Neuronal stem cell (in vitro differentiated cells): ENCODE results near the gene C11orf21.

Experiments used
- DNase-seq: peaks from one replicate; pipeline ENCODE4 v3.0.0-alpha.2; 2013; ENCODE audit warnings: low spot score
- H2AFZ ChIP-seq: one replicate; pipeline ENCODE4 v1.6.1; 2013; ENCODE audit warnings: mild to moderate bottlenecking, low read length, inconsistent platforms
- H2AK5ac ChIP-seq: 2 replicates; pipeline ENCODE4 v1.6.1; 2013; ENCODE audit warnings: low read depth, mild to moderate bottlenecking, inconsistent platforms, low read length, moderate library complexity, mixed read lengths
- H2BK120ac ChIP-seq: 2 replicates; pipeline ENCODE4 v1.6.1; 2013; ENCODE audit warnings: low read depth, mild to moderate bottlenecking, inconsistent platforms, low read length, moderate library complexity, mixed read lengths
- H2BK12ac ChIP-seq: one replicate; pipeline ENCODE4 v1.6.1; 2013; ENCODE audit warnings: low read length, inconsistent platforms
- H2BK15ac ChIP-seq: 2 replicates; pipeline ENCODE4 v1.6.1; 2013; ENCODE audit warnings: mild to moderate bottlenecking, low read length, inconsistent platforms, mixed read lengths
- H2BK5ac ChIP-seq: one replicate; pipeline ENCODE4 v1.6.1; 2013; ENCODE audit warnings: inconsistent platforms, mild to moderate bottlenecking, low read length, moderate library complexity
- H3K14ac ChIP-seq: one replicate; pipeline ENCODE4 v1.6.1; 2013; ENCODE audit warnings: low read length, inconsistent platforms
- H3K18ac ChIP-seq: 2 replicates; pipeline ENCODE4 v1.6.1; 2013; ENCODE audit warnings: low read length, inconsistent platforms
- H3K23ac ChIP-seq: 2 replicates; pipeline ENCODE4 v1.6.1; 2013; ENCODE audit warnings: low read depth, mild to moderate bottlenecking, mixed read lengths, low read length, inconsistent platforms; ENCODE audit not compliant: poor library complexity
- H3K27ac ChIP-seq: replicated peaks from 3 replicates; pipeline ENCODE4 v1.5.1; 2013; ENCODE audit warnings: low read length, inconsistent platforms
- H3K27me3 ChIP-seq, 3 experiments: 2 replicates each; pipeline ENCODE4 v1.6.1; 2013; ENCODE audit warnings: low read length in 3 of 3, mild to moderate bottlenecking in 2 of 3, inconsistent platforms in 1 of 3, low read depth in 1 of 3, mixed read lengths in 1 of 3, moderate library complexity in 1 of 3; ENCODE audit not compliant: control insufficient read depth in 3 of 3, insufficient read depth in 3 of 3
- H3K36me3 ChIP-seq, 2 donors: replicated peaks in 1 of 2; 2 replicates each; pipeline ENCODE4 v1.6.1; 2013; ENCODE audit warnings: low read length in 2 of 2; ENCODE audit not compliant: control insufficient read depth in 2 of 2, insufficient read depth in 2 of 2
- H3K4ac ChIP-seq: 2 replicates; pipeline ENCODE4 v1.6.1; 2013; ENCODE audit warnings: inconsistent platforms, mild to moderate bottlenecking, low read length, moderate library complexity
- H3K4me1 ChIP-seq, 2 donors: 1 replicate in 1 of 2; 2 replicates in 1 of 2; pipeline ENCODE4 v1.6.1; 2013; ENCODE audit warnings: low read length in 2 of 2, low read depth in 1 of 2; ENCODE audit not compliant: control insufficient read depth in 2 of 2, insufficient read depth in 1 of 2
- H3K4me2 ChIP-seq: one replicate; pipeline ENCODE4 v1.6.1; 2013; ENCODE audit warnings: mild to moderate bottlenecking, low read length, inconsistent platforms; ENCODE audit not compliant: insufficient read depth, poor library complexity, severe bottlenecking
- H3K4me3 ChIP-seq, 2 donors: 2 replicates each; pipeline ENCODE4 v1.5.1; 2013; ENCODE audit warnings: low read length in 2 of 2, mild to moderate bottlenecking in 2 of 2, inconsistent platforms in 1 of 2, moderate library complexity in 1 of 2
- H3K79me1 ChIP-seq: one replicate; pipeline ENCODE4 v1.6.1; 2013; ENCODE audit warnings: low read depth, mild to moderate bottlenecking, inconsistent platforms, low read length, moderate library complexity
- H3K9ac ChIP-seq: one replicate; pipeline ENCODE4 v1.6.1; 2013; ENCODE audit warnings: mild to moderate bottlenecking, low read depth, low read length, inconsistent platforms; ENCODE audit not compliant: poor library complexity
- H3K9me3 ChIP-seq, 2 donors: replicated peaks in 1 of 2; 2 replicates each; pipeline versions ENCODE3 to v1.6.1; 2013; ENCODE audit warnings: low read length in 2 of 2, mild to moderate bottlenecking in 2 of 2, inconsistent platforms in 1 of 2, low read depth in 1 of 2, mixed read lengths in 1 of 2, moderate library complexity in 1 of 2; ENCODE audit not compliant: control insufficient read depth in 2 of 2, insufficient read depth in 1 of 2
- H4K8ac ChIP-seq: one replicate; pipeline ENCODE4 v1.6.1; 2013; ENCODE audit warnings: low read depth, mild to moderate bottlenecking, inconsistent platforms, low read length, moderate library complexity
- H4K91ac ChIP-seq: one replicate; pipeline ENCODE4 v1.6.1; 2013; ENCODE audit warnings: low read length, low read depth, mild to moderate bottlenecking, inconsistent platforms; ENCODE audit not compliant: poor library complexity
- WGBS, 2 donors: extraction: QIAGEN DNeasy Blood & Tissue Kit; methylation state at CpG; one replicate each; pipeline ENCODE4 v1.1.7; 2013; ENCODE audit warnings: missing lambda C conversion rate in 2 of 2, mixed read lengths in 1 of 2; ENCODE audit not compliant: insufficient read length in 2 of 2, insufficient replicate concordance in 1 of 2; ENCODE audit errors: extremely low coverage in 2 of 2; 5-methylcytosine and 5-hydroxymethylcytosine counted together

Gene C11orf21

DNA sequence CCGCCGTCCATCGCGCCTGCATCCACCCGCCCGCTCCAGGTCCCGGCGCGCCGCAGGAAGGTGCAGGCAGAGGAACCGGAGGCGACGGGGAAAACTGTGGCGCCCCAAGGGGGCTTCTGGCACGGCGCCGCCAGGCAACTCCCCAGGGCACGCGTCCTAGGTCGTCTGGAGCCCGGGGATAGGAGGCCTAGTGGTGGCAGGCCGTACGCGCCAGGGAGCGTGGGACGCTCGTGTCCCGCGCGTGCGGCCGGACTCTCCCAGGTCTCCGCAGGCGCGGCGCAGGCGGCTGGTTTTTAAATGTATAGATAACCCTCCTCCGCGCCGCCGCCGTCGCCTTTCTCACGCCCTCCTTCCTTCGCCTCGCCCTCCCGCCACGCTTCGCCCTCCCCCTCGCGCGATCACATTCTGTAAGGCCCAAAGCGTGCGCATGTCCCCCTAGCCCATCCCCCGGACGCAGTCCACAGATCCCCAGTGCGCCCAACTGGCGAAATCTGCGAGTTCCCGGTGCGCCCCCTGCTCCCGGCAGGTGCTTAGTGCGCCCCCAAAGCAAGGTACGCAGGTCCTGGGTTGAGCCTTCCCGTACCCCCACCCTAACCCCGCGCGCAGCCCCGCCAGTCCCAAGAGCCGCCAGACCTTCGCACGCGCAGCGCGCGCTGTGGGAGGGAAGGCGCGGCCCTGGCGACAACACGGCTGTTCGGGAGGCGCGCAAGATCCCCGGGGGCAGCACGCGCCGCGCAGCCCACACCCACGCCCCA lies 31.2 kb downstream of the C11orf21 start, which contains the start of gene ASCL2:
Gene ASCL2 (minus strand): TSS at position 267 of the 755 bp plus-strand sequence. CDS start 256 bp downstream, at position 11.
- H3K79me1 ChIP-seq: peaks cover 4% of the 10 kb centered on the region
- H4K91ac ChIP-seq: no peak within 1 kb of the TSS
- no peak for DNase-seq
- no peak within 1 kb of the TSS for H3K4ac ChIP-seq
- H3K36me3 ChIP-seq: no peaks in the 10 kb centered on the region
- peak within 1 kb of the TSS; percentile 49 for H2AFZ ChIP-seq
- H2BK5ac ChIP-seq: no peak within 1 kb of the TSS
- peak within 1 kb of the TSS; percentile 9 for H3K14ac ChIP-seq
- peak within 1 kb of the TSS; percentile 90 for H3K23ac ChIP-seq
- peak within 1 kb of the TSS; percentile 30 for H3K9ac ChIP-seq
- no peak within 1 kb of the TSS for H3K27ac ChIP-seq
- H4K8ac ChIP-seq: no peak within 1 kb of the TSS
- H2BK15ac ChIP-seq: peak within 1 kb of the TSS; percentile 82
- peak within 1 kb of the TSS; percentile 30 for H2BK12ac ChIP-seq
- H3K4me1 ChIP-seq: peaks cover 0 to 7% of the 10 kb centered on the region in 2 donors
- no CpG with 5 or more reads among the region's 89 CpGs for whole genome bisulfite sequencing, 2 donors
- H3K18ac ChIP-seq: peak within 1 kb of the TSS; percentile 79
- peak within 1 kb of the TSS; percentile 87 for H3K4me2 ChIP-seq
- H3K27me3 ChIP-seq: peaks cover 43 to 87% (median 79%) of the 10 kb centered on the region in 3 experiments
- no peaks in the 10 kb centered on the region for H3K9me3 ChIP-seq
- H2AK5ac ChIP-seq: peak within 1 kb of the TSS; percentile 60
- no peak within 1 kb of the TSS for H2BK120ac ChIP-seq
- peak within 1 kb of the TSS in 1 of 2 donors; percentile 58 for H3K4me3 ChIP-seq

DNA sequence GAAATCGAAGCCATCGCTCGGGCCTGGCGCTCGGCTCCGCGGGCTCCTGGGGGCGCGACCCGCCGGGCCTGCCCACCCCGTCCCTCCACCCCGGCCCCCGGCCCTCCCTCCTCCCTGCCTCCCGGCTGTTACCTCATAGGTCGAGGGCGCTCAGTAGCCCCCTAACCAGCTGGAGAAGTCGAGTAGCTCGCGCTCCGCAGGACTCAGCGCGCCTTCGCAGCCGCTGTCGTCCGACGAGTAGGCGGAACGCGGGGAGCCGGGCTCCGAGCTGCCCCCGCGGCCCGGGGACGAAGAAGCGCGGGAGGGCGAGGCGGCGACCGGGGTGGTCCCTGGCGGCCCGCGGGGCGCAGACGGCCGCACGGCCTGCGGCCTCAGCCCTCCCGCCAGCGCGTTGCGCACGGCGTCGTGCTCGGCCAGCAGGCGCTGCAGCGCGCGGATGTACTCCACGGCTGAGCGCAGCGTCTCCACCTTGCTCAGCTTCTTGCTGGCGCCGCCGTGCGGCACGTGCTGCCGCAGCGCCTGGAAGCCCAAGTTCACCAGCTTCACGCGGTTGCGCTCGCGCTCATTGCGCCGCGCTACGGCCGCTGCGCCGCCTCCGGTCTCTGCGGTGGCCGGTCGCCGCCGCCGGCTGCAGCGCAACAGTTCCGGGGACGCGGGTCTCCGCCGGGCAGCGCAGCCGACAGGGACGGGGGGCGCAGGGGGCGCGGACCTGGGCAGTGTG lies 32.0 kb downstream of the C11orf21 start:
- Histone ChIP-seq H2AFZ (peak overlapping the region; percentile 49), H2BK5ac (no peak overlapping the region), H3K36me3 (no peaks in the 10 kb centered on the region), H3K14ac (no peak overlapping the region), H3K23ac (peak overlapping the region; percentile 90), H3K18ac (peak overlapping the region; percentile 79), H2AK5ac (no peak overlapping the region), H4K8ac (no peak overlapping the region), H3K9me3 (no peaks in the 10 kb centered on the region), H3K79me1 (peaks cover 4% of the 10 kb centered on the region), H2BK15ac (peak overlapping the region; percentile 82), H2BK12ac (no peak overlapping the region), H3K4me3 (peak overlapping the region in 1 of 2 donors; percentile 58), H3K4me2 (peak overlapping the region; percentile 48), H4K91ac (no peak overlapping the region), H3K4me1 (peaks cover 0 to 7% of the 10 kb centered on the region in 2 donors), H2BK120ac (no peak overlapping the region), H3K27me3 (peaks cover 43 to 94% (median 79%) of the 10 kb centered on the region in 3 experiments), H3K9ac (no peak overlapping the region), H3K4ac (no peak overlapping the region), H3K27ac (no peak overlapping the region)
- DNase-seq: no peak
- WGBS, 2 donors: no CpG with 5 or more reads among the region's 104 CpGs

- Histone ChIP-seq H3K18ac (peak overlapping the region; percentile 85), H3K27ac (no peak overlapping the region), H3K9ac (no peak overlapping the region), H3K9me3 (no peaks in the 10 kb centered on the region), H2AFZ (peak overlapping the region; percentile 35), H3K4me1 (peaks cover 0 to 7% of the 10 kb centered on the region in 2 donors), H2BK15ac (peak overlapping the region; percentile 82), H3K14ac (no peak overlapping the region), H2AK5ac (peak overlapping the region; percentile 24), H2BK12ac (no peak overlapping the region), H4K8ac (no peak overlapping the region), H3K4me3 (peak overlapping the region in 1 of 2 donors; percentile 71), H2BK120ac (no peak overlapping the region), H3K4ac (no peak overlapping the region), H2BK5ac (peak overlapping the region; percentile 85), H3K79me1 (peaks cover 4% of the 10 kb centered on the region), H3K4me2 (peak overlapping the region; percentile 87), H3K23ac (no peak overlapping the region), H3K27me3 (peaks cover 43 to 94% (median 77%) of the 10 kb centered on the region in 3 experiments), H4K91ac (no peak overlapping the region), H3K36me3 (no peaks in the 10 kb centered on the region)
- WGBS, 2 donors: no CpG with 5 or more reads among the region's 89 CpGs
- no peak for DNase-seq
Observed at GRCh38 chr11:2268729-2269600, 32.8 kb downstream of the C11orf21 start.
